IPS DF 6.9 (cell line): ENCODE data around the gene ZNF761.
"Not testable (repeated sequence)": the region's sequence is repeated elsewhere in the genome, so short reads cannot be mapped to it uniquely, and the experiment has no call there.

Experiments used
- DNase-seq: peaks from one replicate; pipeline ENCODE4 v3.0.0-alpha.2; 2013; ENCODE audit warnings: low read depth, low spot score
- H3K27ac ChIP-seq: one replicate; pipeline ENCODE4 v1.5.1; 2013; ENCODE audit warnings: low read length, control low read depth
- H3K27me3 ChIP-seq: 2 replicates; pipeline ENCODE4 v1.6.1; 2013; ENCODE audit warnings: mild to moderate bottlenecking, low read length; ENCODE audit not compliant: control insufficient read depth, insufficient read depth
- H3K36me3 ChIP-seq: 2 replicates; pipeline ENCODE4 v1.6.1; 2013; ENCODE audit warnings: low read length; ENCODE audit not compliant: control insufficient read depth, insufficient read depth
- H3K4me1 ChIP-seq: 2 replicates; pipeline ENCODE4 v1.6.1; 2013; ENCODE audit warnings: low read length; ENCODE audit not compliant: control insufficient read depth, insufficient read depth
- H3K4me3 ChIP-seq: 2 replicates; pipeline ENCODE4 v1.5.1; 2013; ENCODE audit warnings: mild to moderate bottlenecking, low read length
- H3K9me3 ChIP-seq: 2 replicates; pipeline ENCODE4 v1.6.1; 2013; ENCODE audit warnings: low read length, inconsistent platforms; ENCODE audit not compliant: control insufficient read depth, insufficient read depth
- WGBS: extraction: QIAGEN DNeasy Blood & Tissue Kit; methylation state at CpG from one replicate; pipeline ENCODE4 v1.1.7; 2013; ENCODE audit warnings: mixed read lengths, missing lambda C conversion rate; ENCODE audit not compliant: insufficient read length, insufficient coverage; 5-methylcytosine and 5-hydroxymethylcytosine counted together

The ZNF761 gene

DNA sequence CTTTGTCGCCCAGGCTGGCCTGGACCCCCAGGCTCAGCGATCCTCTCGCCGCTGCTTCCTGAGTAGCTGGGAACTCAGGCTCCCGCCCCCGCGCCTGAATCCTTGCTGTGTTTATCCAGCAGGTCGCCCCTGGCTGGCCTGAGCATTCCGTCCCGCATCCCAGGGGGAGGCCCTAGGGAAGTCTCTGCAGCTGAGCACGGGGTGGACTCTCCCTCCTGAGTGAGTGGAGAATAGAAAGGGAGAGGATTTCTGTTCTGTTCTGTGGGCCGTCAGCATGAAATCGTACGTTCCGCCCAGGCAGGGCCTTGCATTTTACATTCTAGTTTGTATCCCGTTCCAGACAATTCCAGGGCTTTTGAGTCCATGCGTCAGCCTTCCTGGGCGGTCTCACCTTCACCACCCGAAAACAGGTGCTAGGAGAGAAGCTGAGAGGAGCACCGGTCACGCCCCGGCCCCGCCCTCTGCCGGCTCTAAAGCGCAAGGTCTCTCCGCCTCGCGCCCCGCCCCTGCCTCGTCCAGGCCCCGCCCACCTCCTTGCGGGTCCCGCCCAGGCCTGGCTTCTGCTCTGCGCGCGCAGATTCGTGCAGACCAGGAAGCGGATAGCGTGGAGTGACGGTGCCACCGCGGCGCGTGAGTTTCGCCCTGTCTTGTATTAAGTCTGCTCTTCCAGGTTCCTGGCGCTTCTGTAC lies at the start of gene ZNF761:
TSS of gene ZNF761 (plus strand) at position 586 of the 689 bp plus-strand sequence. CDS start 15,285 bp downstream, outside the sequence.
- Histone ChIP-seq H3K27ac (no peak within 1 kb of the TSS), H3K4me1 (no peaks in the 10 kb centered on the region), H3K27me3 (no peaks in the 10 kb centered on the region), H3K9me3 (no peaks in the 10 kb centered on the region), H3K36me3 (no peaks in the 10 kb centered on the region; the same call in 1 of the 2 replicates), H3K4me3 (peak within 1 kb of the TSS; percentile 75)
- peak; percentile 89 for DNase-seq
- WGBS: no CpG with 5 or more reads among the region's 46 CpGs

DNA sequence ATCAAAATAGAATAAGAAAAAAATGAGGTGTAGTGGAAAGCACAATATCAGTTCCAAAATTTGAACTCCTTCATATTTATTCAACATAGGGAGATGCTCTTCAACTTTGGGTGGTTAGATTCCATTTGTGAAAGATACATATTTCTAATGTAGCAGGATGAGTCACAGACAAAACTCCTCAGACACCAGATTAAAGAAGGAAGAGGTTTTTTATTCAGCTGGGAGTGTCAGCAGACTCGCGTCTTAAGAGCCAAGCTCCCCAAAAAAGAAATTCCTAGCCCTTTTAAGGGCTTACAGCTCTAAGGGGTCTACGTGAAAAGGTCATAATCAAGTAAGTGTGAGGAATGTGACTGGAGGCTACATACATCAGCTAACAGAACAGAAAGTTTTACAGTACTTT lies 43.6 kb upstream of the ZNF761 start:
- Histone ChIP-seq H3K36me3 (no peaks in the 10 kb centered on the region; the same call in 1 of the 2 replicates), H3K9me3 (no peaks in the 10 kb centered on the region), H3K27me3 (no peaks in the 10 kb centered on the region), H3K4me3 (no peak overlapping the region), H3K27ac (no peak overlapping the region), H3K4me1 (no peaks in the 10 kb centered on the region)
- no peak for DNase-seq
- no CpG with 5 or more reads among the region's 3 CpGs for WGBS

DNA sequence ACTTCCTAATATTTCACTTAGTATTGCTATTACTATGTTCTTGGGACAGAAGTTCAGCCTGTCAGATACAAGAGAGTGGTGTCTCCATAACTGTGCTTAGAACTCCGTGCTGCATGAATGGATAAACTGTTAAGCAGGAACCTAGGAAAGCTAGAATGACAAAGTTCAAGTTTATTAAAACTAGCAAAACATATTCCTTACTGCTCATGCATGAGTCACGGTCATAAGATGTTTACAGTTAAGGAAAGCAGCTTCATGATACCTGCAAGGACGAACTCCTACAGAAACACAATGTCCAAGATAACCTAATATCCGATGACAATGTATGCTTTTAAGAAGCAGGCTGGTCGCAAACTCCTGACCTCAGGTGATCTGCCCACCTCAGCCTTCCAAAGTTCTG lies 42.9 kb upstream of the ZNF761 start:
- H3K36me3 ChIP-seq: no peaks in the 10 kb centered on the region
- no peaks in the 10 kb centered on the region for H3K27me3 ChIP-seq
- no peak for DNase-seq
- H3K4me3 ChIP-seq: no peak overlapping the region
- no peaks in the 10 kb centered on the region for H3K4me1 ChIP-seq
- WGBS: no CpG with 5 or more reads among the region's 5 CpGs
- no peaks in the 10 kb centered on the region for H3K9me3 ChIP-seq
- H3K27ac ChIP-seq: no peak overlapping the region

DNA sequence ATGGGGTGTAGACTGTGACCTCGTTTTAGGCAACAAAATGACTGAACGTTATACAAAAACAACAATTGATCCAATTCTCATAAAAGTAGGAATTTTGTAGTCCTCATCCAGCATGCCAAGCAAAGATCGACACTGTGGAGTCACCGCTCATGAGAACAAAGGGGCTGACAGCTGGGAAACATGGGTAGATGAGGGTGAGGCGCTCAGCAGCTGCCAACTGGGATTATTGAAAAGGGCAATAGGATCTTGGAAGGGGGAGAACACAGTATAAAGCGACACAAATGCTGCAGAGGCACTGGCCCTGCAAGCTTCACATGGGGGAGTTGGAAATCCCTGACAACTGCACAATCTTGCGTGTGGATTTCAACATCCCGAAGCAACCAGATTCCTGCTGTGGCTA lies 42.2 kb upstream of the ZNF761 start:
- no peak overlapping the region for H3K27ac ChIP-seq
- no peak overlapping the region for H3K4me3 ChIP-seq
- no peak for DNase-seq
- no peaks in the 10 kb centered on the region for H3K36me3 ChIP-seq
- no peaks in the 10 kb centered on the region for H3K9me3 ChIP-seq
- H3K27me3 ChIP-seq: no peaks in the 10 kb centered on the region
- H3K4me1 ChIP-seq: no peaks in the 10 kb centered on the region
- WGBS: no CpG with 5 or more reads among the region's 8 CpGs

DNA sequence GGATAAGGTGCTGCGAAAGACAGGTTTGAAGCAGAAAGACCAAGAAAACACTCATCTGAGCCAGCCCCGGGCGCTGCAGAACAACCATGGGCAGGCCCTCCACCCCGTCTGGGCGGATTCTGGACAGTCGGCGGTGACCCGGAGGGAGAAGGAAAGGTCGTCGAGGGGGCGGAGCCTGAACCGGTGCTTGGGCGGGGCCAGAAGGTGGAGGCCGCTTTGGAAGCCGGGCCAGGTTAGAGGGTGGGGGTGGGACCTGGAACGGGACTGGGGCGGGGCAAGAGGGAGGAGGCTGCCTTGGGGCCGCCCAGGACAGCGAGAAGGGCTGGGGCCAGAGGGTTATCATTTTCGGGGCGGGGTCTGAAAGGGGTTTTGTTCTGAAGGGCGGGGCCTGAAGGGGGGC lies 41.8 kb upstream of the ZNF761 start:
- peak; percentile 31 for DNase-seq
- no peaks in the 10 kb centered on the region for H3K9me3 ChIP-seq
- no peak overlapping the region for H3K27ac ChIP-seq
- H3K4me3 ChIP-seq: no peak overlapping the region
- no peaks in the 10 kb centered on the region for H3K27me3 ChIP-seq
- no peaks in the 10 kb centered on the region for H3K36me3 ChIP-seq
- H3K4me1 ChIP-seq: peaks cover 1% of the 10 kb centered on the region; the same call in 1 of the 2 replicates
- no CpG with 5 or more reads among the region's 22 CpGs for WGBS

DNA sequence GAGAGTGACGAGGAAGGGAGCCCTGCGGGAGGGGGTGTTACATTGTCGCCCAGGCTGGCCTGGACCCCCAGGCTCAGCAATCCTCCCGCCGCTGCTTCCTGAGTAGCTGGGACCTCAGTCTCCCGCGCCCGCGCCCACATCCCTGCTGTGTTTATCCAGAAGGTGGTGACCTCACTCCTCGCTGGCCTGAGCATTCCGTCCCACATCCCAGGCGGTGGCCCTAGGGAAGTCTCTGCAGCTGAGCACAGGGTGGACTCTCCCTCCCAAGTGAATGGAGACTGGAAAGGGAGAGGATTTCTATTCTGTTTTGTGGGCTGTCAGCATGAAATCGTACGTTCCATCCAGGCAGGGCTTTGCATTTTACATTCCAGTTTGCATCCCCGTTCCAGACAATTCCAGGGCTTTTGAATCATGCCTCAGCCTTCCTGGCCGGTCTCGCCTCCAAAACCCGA lies 37.2 kb upstream of the ZNF761 start:
- H3K27me3 ChIP-seq: no peaks in the 10 kb centered on the region
- H3K4me1 ChIP-seq: peaks cover 1% of the 10 kb centered on the region; the same call in 1 of the 2 replicates
- peaks cover 2% of the 10 kb centered on the region; the same call in 1 of the 2 replicates for H3K36me3 ChIP-seq
- H3K9me3 ChIP-seq: no peaks in the 10 kb centered on the region
- no peak overlapping the region for H3K27ac ChIP-seq
- H3K4me3 ChIP-seq: peak overlapping the region; percentile 96; the same call in 1 of the 2 replicates
- peak; percentile 22 for DNase-seq
- no CpG with 5 or more reads among the region's 18 CpGs for WGBS

DNA sequence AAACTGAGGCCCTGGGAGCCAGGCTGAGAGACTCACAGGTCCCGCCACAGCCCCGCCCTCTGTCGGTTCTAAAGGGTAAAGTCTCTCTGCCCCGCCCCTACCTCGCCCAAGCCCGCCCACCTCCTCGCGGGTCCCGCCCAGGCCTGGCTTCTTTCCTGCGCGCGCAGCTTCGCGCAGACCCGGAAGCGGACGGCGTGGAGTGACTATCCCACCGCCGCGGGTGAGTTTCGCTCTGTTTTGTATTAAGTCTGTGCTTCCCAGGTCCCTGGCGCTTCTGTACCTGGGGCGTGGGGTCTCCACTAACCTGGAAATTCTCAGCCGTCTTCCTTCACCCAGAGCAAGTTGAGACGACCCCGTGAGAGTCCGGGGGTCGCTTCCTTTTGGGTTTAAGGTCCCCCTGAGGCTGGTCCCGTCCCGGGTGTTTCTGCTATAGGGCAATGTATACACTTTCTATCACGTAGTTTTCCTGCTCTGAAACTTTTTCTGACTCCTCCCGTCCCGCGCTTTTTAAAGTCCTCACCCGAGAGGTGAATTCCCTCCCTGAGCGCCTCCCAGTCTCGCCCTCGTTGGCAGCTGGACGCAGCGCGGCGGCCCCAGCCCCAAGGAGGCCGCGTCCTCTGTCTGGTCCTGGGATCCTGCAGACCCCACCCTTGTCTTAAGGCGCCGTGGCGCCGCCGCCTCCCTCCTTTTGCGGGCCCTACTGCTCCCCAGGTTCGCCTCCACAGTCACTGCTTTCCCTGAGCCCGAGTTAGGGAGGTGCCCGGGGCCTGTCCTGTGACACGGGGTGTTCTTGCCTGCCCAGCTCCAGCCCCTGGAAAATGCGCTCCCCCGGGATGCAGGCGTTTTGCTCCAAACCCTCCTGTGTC lies 36.6 kb upstream of the ZNF761 start, which contains the start of gene ZNF765:
TSS of gene ZNF765 (plus strand) at position 176 of the 866 bp plus-strand sequence. CDS start 2,867 bp downstream, outside the sequence.
- Histone ChIP-seq H3K4me1 (peaks cover 1% of the 10 kb centered on the region; the same call in 1 of the 2 replicates), H3K27me3 (no peaks in the 10 kb centered on the region), H3K9me3 (no peaks in the 10 kb centered on the region), H3K4me3 (peak within 1 kb of the TSS; percentile 96), H3K27ac (no peak within 1 kb of the TSS), H3K36me3 (peaks cover 2% of the 10 kb centered on the region; the same call in 1 of the 2 replicates)
- peak; percentile 70 for DNase-seq
- no CpG with 5 or more reads among the region's 58 CpGs for WGBS

DNA sequence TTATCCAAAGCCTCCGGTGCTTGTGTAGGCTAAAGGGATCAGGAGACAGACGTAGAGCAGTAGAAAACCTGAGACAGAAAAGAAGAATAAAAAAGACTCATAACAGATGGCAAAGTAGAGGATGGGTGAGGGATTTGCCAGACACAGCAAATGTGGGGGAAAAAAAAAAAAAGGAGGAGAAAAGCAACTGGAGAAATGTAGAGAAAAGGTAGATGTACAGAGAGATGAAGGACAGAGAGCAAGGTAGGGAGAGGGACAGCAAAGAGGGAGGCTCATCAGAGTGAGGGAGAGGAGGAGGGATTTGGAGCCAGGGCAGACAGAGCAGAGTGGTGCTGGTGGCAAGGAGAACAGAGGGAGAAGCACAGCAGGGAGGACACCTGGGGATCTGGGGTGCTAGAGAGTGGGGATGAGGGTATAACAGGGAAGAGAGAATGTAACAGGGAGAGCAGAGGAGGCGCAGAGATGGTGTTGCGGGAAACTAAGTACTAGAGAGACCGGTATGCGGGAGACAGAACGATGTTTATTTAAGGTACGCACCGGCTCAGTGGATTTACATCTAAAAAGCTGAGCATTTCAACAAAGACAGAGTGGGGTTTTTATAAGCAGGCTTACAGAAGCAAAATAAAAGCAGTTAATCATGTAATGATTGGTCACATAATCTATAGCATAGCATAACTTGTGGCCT lies 35.8 kb upstream of the ZNF761 start:
- not testable (repeated sequence) for H3K9me3 ChIP-seq, H3K4me1 ChIP-seq, DNase-seq, H3K27ac ChIP-seq, H3K36me3 ChIP-seq, H3K27me3 ChIP-seq
- WGBS: no CpG with 5 or more reads among the region's 9 CpGs
- H3K4me3 ChIP-seq: peak overlapping the region; percentile 96; the same call in 1 of the 2 replicates

DNA sequence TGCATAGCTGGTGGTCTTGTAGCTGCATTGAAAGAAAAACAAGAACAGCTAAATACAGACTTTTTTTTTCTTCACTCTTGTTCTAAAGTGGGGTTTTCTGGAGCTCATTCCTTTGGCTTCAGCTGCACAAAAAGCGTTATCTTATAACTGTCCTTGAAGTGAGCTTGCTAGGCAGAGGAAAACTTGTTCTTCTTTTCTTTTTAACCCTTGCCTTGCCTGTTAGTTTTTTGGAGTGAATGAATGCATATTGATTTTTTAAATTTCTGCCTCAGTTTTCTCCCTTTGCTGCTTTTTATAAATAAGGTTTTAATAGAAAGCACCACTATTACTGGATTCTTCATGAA lies 35.3 kb upstream of the ZNF761 start:
- WGBS: no CpG with 5 or more reads among the region's 1 CpG
- no peak overlapping the region for H3K27ac ChIP-seq
- H3K4me3 ChIP-seq: no peak overlapping the region
- peaks cover 2% of the 10 kb centered on the region; the same call in 1 of the 2 replicates for H3K36me3 ChIP-seq
- no peak for DNase-seq
- no peaks in the 10 kb centered on the region for H3K9me3 ChIP-seq
- H3K27me3 ChIP-seq: no peaks in the 10 kb centered on the region
- peaks cover 1% of the 10 kb centered on the region; the same call in 1 of the 2 replicates for H3K4me1 ChIP-seq

DNA sequence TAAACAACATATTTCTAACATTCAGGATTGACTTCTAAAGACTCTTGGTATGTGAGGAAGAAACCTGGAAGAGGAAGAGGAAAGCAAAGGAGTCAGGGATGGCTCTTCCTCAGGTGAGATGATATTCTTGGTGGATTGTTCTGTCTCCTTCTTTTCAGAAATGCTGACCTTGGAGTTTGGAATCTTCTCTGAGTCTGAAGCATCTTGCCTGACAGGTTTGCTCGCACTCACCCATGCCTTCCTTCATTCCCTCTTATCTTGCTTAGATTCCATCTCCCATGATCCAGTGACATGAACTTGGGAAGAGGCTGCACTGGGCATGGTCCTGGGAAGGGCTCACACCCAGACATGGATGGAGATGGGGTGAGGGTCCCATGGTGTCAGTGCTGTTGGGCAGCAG lies 33.9 kb upstream of the ZNF761 start:
- not testable (repeated sequence) for H3K27me3 ChIP-seq, H3K36me3 ChIP-seq, H3K27ac ChIP-seq, DNase-seq, H3K4me3 ChIP-seq, H3K9me3 ChIP-seq, H3K4me1 ChIP-seq
- WGBS: no CpG with 5 or more reads among the region's 1 CpG
